Measurements from ENCODE around the gene ZDHHC16.
"Not testable (repeated sequence)": the region's sequence is repeated elsewhere in the genome, so short reads cannot be mapped to it uniquely, and the experiment has no call there.

Gene ZDHHC16

DNA sequence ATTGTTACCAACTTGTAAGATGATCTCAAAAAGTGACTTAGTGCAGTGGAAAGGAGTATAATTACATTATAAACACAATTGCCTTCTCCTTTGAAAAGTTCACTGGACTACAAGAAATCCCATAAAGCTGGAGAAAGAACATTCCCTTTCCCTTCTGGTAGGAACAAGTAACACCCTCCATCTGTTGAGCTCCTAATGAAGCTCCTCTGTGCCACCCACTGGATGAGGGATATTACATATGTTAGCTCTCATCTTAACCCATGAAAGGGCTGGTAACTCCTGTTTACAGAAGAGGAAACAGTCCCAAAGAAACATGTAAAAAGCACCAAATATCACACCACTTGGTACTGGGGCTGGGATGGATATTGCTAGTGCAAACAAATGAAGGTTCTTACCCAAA is 11.9 kb upstream of the ZDHHC16 start:
- DNase-seq (ENCODE audit: low read depth in 1 of 2, low spot score in 1 of 2): no peak

DNA sequence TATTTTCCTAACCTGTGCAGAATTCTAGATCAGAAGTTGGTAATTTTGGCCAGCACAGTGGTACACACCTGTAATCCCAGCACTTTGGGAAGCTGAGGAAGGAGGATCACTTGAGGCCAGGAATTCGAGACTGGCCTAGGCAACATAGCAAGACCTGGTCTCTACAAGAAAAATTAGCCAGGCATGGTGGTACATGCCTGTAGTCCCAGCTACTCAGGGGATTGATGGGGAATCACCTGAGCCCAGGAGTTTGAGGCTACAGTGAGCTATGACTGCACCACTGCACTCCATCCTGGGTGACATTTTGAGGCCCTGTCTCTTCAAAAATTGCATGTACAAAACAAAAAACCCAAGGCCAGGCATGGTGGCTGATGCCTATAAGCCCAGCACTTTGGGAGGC is 11.4 kb upstream of the ZDHHC16 start:
- no peak for DNase-seq (ENCODE audit: low read depth in 1 of 2, low spot score in 1 of 2)

- DNase-seq (ENCODE audit: low read depth in 1 of 2, low spot score in 1 of 2): no peak
Measured at GRCh38 chr10:97435211-97435610, 10.8 kb upstream of the ZDHHC16 start.

DNA sequence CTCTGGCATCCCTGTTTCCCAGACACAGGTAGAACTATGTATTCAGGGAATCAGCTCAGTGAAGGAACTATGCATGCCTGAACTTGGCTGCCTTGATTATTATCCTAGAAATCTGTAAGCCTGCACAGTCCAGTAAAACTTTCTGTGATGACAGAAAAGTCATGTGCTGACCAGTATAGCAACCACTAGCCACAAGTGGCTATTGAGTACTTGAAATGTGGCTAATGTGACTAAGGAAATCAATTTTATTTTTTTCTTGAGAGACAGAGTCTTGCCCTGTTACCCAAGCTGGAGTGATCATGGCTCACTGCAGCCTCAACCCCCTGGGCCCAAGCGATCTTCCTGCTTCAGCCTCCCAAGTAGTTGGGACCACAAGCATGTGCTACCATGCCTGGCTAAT is 3.7 kb upstream of the ZDHHC16 start:
- DNase-seq (ENCODE audit: low read depth in 1 of 2, low spot score in 1 of 2): no peak

- DNase-seq (ENCODE audit: low read depth in 1 of 2, low spot score in 1 of 2): no peak
Measured at GRCh38 chr10:97444212-97444611, 1.8 kb upstream of the ZDHHC16 start.

DNA sequence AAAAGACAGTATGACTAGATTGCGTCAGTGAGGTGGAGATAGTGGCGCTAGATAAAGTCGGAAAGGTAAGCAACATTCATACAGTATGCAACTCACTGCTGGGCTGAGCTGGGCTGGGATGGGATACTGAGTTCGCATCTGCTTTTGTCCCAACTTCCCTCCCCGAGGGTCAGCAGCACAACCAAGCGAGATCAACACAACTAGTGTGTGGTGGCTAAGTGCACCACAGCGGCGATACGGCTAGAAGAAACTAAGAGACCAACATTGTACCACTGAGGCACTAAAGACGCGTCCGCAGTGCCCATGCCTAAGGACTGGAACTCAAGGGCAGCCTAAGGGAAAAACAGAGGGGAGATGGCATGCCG is 636 bp upstream of the ZDHHC16 start:
- no peak for DNase-seq (ENCODE audit: low read depth in 1 of 2, low spot score in 1 of 2)

GRCh38 chr10:97450828-97451227 is 4.9 kb downstream of the ZDHHC16 start:
- DNase-seq (ENCODE audit: low read depth in 1 of 2, low spot score in 1 of 2): no peak

DNA sequence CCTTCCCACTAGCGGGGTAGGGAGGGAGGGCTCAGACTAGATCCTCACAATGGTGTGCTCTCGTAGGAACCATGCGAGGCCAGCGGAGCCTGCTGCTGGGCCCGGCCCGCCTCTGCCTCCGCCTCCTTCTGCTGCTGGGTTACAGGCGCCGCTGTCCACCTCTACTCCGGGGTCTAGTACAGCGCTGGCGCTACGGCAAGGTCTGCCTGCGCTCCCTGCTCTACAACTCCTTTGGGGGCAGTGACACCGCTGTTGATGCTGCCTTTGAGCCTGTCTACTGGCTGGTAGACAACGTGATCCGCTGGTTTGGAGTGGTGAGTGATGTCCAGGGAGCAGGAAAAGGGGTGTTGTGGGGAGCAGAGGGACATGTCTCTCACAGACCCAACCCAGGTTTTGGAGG is 5.6 kb downstream of the ZDHHC16 start:
- DNase-seq (ENCODE audit: low read depth in 1 of 2, low spot score in 1 of 2): no peak

- DNase-seq (ENCODE audit: low read depth in 1 of 2, low spot score in 1 of 2): no peak
Measured at GRCh38 chr10:97452352-97452751, 6.4 kb downstream of the ZDHHC16 start.

- peak in 1 of 2 donors; percentile 33 for DNase-seq (ENCODE audit: low read depth in 1 of 2, low spot score in 1 of 2)
Measured at GRCh38 chr10:97454330-97455036, 8.5 kb downstream of the ZDHHC16 start.

DNA sequence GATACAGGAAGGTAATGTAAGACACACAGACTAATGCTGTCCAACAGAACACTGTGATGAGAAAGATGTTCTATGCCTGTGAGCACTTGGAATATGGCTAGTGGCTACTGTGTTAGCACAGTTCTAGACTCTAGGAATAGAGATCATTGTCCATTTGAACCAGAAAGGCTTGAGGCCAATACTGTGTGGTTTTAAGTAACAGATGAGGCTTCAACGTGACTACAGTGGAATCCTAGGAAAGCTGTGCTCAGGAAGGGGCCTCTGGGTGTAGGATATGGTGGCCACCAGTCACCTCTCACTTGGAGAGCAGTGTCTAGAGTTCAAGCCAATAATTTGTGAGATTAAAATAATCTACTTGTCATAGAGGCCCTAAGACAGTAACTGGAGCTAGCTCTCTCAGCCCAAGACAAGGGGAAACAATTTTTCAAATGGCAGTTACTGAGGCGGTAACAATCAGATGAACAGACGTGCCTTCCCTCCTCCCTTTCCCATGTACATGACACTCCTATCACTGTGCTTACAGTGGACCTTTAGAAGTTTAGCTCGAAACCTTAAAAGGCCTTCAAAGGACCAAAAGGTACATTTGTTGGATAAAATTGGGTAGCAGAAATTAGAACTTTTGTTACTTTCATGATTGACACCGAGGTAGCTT is 10.2 kb downstream of the ZDHHC16 start:
- no peak for DNase-seq (ENCODE audit: low read depth in 1 of 2, low spot score in 1 of 2)

DNA sequence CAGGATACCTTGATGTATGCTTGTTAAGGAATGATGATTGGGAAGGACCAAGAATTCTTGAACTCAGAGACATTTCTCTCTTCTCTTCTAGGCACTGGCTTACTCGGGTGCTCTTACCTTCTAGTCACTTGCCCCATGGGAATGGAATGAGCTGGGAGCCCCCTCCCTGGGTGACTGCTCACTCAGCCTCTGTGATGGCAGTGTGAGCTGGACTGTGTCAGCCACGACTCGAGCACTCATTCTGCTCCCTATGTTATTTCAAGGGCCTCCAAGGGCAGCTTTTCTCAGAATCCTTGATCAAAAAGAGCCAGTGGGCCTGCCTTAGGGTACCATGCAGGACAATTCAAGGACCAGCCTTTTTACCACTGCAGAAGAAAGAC is 10.7 kb downstream of the ZDHHC16 start:
- no peak for DNase-seq (ENCODE audit: low read depth in 1 of 2, low spot score in 1 of 2)

DNA sequence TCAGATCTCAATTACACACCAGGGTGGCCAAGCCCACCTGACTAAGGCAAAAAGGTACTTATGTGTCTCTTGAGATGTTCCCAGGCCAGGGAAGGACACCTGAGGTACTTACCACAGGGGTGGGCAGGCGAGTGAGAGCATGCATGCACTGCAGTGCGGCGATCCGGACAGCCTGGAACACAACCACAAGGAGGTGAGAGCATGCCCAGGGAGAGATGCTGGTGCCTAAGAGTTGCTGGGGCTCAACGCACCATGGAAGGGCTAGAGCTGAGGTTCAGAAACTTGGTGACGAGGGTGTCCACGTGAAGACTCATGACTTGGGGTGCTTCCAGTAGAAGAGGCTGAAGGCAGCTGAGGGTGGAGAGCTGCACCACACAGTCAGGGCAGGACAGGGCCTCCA is 13.1 kb downstream of the ZDHHC16 start:
- no peak for DNase-seq (ENCODE audit: low read depth in 1 of 2, low spot score in 1 of 2)

- DNase-seq (ENCODE audit: low read depth in 1 of 2, low spot score in 1 of 2): no peak
Measured at GRCh38 chr10:97459933-97460332, 14.0 kb downstream of the ZDHHC16 start.

DNA sequence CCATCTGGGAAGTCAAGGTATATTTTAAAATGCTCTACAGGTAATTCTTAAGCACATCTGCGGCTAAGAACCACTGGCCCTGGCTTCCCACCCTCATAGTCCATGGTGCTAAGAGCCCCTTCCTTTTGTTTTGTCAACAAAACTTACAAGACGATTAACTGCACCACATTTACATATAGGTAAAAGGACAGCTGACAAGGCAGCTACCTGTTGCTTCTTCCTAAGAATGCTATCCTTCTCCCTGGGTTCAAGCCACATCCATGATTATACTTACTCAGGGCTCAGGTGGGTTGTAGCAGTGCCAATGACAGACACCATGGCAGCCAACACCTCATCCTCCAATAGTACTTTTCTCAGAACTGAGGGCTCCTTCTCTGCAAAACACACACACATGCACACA is 16.3 kb downstream of the ZDHHC16 start:
- DNase-seq (ENCODE audit: low read depth in 1 of 2, low spot score in 1 of 2): no peak

GRCh38 chr10:97463363-97464132 is 17.6 kb downstream of the ZDHHC16 start:
- DNase-seq (ENCODE audit: low read depth in 1 of 2, low spot score in 1 of 2): peak in 1 of 2 donors; percentile 27

GRCh38 chr10:97464226-97464625 is 18.3 kb downstream of the ZDHHC16 start:
- no peak for DNase-seq (ENCODE audit: low read depth in 1 of 2, low spot score in 1 of 2)

DNA sequence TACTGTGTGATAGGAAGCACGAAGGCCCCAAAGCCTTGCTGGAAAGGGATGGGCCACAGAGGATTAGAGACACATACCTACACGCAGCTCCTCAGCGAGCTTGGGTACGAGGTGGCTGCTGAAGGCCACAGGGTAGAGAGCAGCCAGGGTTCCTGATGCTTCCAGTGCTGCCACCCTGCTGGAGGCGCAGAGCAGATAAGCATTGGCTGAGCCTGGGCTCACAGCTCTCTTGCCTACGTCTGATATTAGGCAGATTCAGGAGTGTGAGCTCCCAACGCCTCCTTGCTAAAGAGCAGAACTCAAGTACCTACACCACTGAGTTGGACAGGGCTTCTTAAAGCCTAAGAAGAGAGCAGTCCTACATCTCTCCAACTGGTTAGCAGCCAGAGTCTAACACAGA is 20.0 kb downstream of the ZDHHC16 start:
- no peak for DNase-seq (ENCODE audit: low read depth in 1 of 2, low spot score in 1 of 2)

- no peak for DNase-seq (ENCODE audit: low read depth in 1 of 2, low spot score in 1 of 2)
Measured at GRCh38 chr10:97466755-97467154, 20.8 kb downstream of the ZDHHC16 start.

GRCh38 chr10:97468162-97468561 is 22.2 kb downstream of the ZDHHC16 start:
- DNase-seq (ENCODE audit: low read depth in 1 of 2, low spot score in 1 of 2): no peak

DNA sequence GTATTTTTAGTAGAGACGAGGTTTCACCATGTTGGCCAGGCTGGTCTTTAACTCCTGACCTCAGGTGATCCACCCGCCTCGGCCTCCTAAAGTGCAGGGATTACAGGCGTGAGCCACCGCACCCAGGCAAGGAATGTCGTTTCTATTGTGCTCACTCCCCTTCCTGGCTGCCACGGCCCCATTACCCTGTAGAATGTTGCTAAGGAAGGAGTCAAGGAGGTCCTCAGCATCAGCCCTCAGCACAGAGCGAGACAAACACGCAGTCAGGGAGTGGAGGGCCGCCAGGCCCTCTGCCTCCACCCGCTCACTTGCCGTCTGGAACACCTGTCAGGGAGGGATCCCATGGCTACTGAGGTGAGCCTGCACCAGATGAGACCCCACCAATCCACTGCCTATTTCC is 22.8 kb downstream of the ZDHHC16 start:
- DNase-seq (ENCODE audit: low read depth in 1 of 2, low spot score in 1 of 2): not testable (repeated sequence)

DNA sequence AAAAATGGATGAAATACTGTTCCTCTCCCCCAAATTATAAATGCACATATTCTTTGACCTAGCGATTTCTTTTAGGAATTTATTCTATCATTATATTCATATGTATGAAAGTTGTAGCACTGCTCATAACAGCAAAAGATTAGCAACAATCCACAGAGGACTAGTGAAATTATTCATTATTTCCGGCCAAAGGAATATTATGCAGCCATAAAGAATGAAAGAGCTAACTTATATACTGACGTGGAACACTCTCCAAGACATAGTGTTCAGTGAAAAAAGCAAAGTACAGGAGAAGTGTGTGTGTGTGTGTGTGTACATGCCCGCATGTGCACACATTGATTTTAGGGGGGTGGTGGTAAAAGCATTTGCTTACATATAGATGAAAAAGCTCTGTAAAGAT is 28.9 kb downstream of the ZDHHC16 start:
- no peak for DNase-seq (ENCODE audit: low read depth in 1 of 2, low spot score in 1 of 2)
